ENCODE results near the gene MBD3L2B.

MBD3L2B gene

GRCh38 chr19:7010722-7011593, 10.3 kb downstream of the MBD3L2B start:
- no peak for DNase-seq (ENCODE audit: low read depth)

- DNase-seq (ENCODE audit: low read depth): no peak
Observed at GRCh38 chr19:7007859-7008258, 13.4 kb downstream of the MBD3L2B start.

- no peak for DNase-seq (ENCODE audit: low read depth)
Observed at GRCh38 chr19:7006135-7006704, 15.0 kb downstream of the MBD3L2B start.

- no peak for DNase-seq (ENCODE audit: low read depth)
Observed at GRCh38 chr19:7004313-7004931, 16.8 kb downstream of the MBD3L2B start.

GRCh38 chr19:7000816-7001215, 20.4 kb downstream of the MBD3L2B start:
- no peak for DNase-seq (ENCODE audit: low read depth)

- no peak for DNase-seq (ENCODE audit: low read depth)
Observed at GRCh38 chr19:7000333-7000732, 20.9 kb downstream of the MBD3L2B start.

- no peak for DNase-seq (ENCODE audit: low read depth)
Observed at GRCh38 chr19:6999933-7000332, 21.3 kb downstream of the MBD3L2B start.

GRCh38 chr19:6997679-6998445, 23.4 kb downstream of the MBD3L2B start:
- no peak for DNase-seq (ENCODE audit: low read depth)

- DNase-seq (ENCODE audit: low read depth): no peak
Observed at GRCh38 chr19:6996810-6997209, 24.4 kb downstream of the MBD3L2B start.

GRCh38 chr19:6995054-6995453, 26.2 kb downstream of the MBD3L2B start:
- no peak for DNase-seq (ENCODE audit: low read depth)

GRCh38 chr19:6988257-6988656, 33.0 kb downstream of the MBD3L2B start:
- no peak for DNase-seq (ENCODE audit: low read depth)

GRCh38 chr19:6987850-6988249, 33.4 kb downstream of the MBD3L2B start:
- no peak for DNase-seq (ENCODE audit: low read depth)

GRCh38 chr19:6983448-6983847, 37.8 kb downstream of the MBD3L2B start:
- DNase-seq (ENCODE audit: low read depth): no peak

GRCh38 chr19:6979399-6979798, 41.8 kb downstream of the MBD3L2B start:
- no peak for DNase-seq (ENCODE audit: low read depth)

GRCh38 chr19:6976197-6976596, 45.0 kb downstream of the MBD3L2B start:
- no peak for DNase-seq (ENCODE audit: low read depth)

GRCh38 chr19:6971366-6971765, 49.9 kb downstream of the MBD3L2B start:
- DNase-seq (ENCODE audit: low read depth): no peak

GRCh38 chr19:6970443-6970842, 50.8 kb downstream of the MBD3L2B start:
- no peak for DNase-seq (ENCODE audit: low read depth)

- DNase-seq (ENCODE audit: low read depth): no peak
Observed at GRCh38 chr19:6970021-6970420, 51.2 kb downstream of the MBD3L2B start.

GRCh38 chr19:6969490-6969889, 51.7 kb downstream of the MBD3L2B start:
- DNase-seq (ENCODE audit: low read depth): no peak

Data from stimulated activated CD8-positive, alpha-beta memory T cell treated with anti-CD3 and anti-CD28 coated beads, Interleukin-12 subunit alpha, Interleukin-12 subunit beta, amount 100 ng/mL, for 4 hours (primary cell).